ENCODE results near the gene CDKN2B-AS1. TPM values are rescaled to one million over a fixed set of nuclear protein-coding genes. Genes with fewer than 3 reads are reported as not detected.

CDKN2B-AS1 gene
- total RNA-seq, 1 experiment from 2014 or later: not detected

- no peaks in the 10 kb centered on the region for H3K36me3 Mint-ChIP-seq (ENCODE audit: insufficient read depth, unreplicated experiment)
Observed at GRCh38 chr9:22154064-22154463, 159.5 kb downstream of the CDKN2B-AS1 start.

GRCh38 chr9:22156586-22156985 lies 162.0 kb downstream of the CDKN2B-AS1 start:
- TF ChIP-seq CTCF (IDR thresholded peaks at IDR 0.05; ENCODE audit: unreplicated experiment): no peak
- BruUV-seq (replicated peaks): no TSS peak
- ChIA-PET POLR2A (interaction anchor here (1.3 to 2.8 kb wide), 3 partner anchors 324 to 472 kb away, joined by 5 to 23 read pairs (median 18); no protein-coding TSS in a partner anchor), CTCF (no interaction called here)
- H3K4me1 Mint-ChIP-seq (ENCODE audit: insufficient read depth, unreplicated experiment): peaks cover 16% of the 10 kb centered on the region
- no peaks in the 10 kb centered on the region for H3K9me3 Mint-ChIP-seq (ENCODE audit: unreplicated experiment)
- no peaks in the 10 kb centered on the region for H3K36me3 Mint-ChIP-seq (ENCODE audit: insufficient read depth, unreplicated experiment)
- intact Hi-C loops (cut with micrococcal nuclease): no loop called here
- no peak overlapping the region for H3K27ac Mint-ChIP-seq (ENCODE audit: low read depth, unreplicated experiment)
- H3K27me3 Mint-ChIP-seq (ENCODE audit: insufficient read depth, unreplicated experiment): no peaks in the 10 kb centered on the region
- no peak overlapping the region for H3K4me3 Mint-ChIP-seq (ENCODE audit: unreplicated experiment)
- no peak for DNase-seq (ENCODE audit: unreplicated experiment)

More at GRCh38 chr9:22154064-22154463, 159.5 kb downstream of the CDKN2B-AS1 start:
- ChIA-PET POLR2A (no interaction called here), CTCF (no interaction called here)
- H3K9me3 Mint-ChIP-seq (ENCODE audit: unreplicated experiment): no peaks in the 10 kb centered on the region
- H3K4me3 Mint-ChIP-seq (ENCODE audit: unreplicated experiment): no peak overlapping the region
- no peak for DNase-seq (ENCODE audit: unreplicated experiment)
- TF ChIP-seq CTCF (IDR thresholded peaks at IDR 0.05; ENCODE audit: unreplicated experiment): no peak
- BruUV-seq (replicated peaks): no TSS peak
- no peaks in the 10 kb centered on the region for H3K27me3 Mint-ChIP-seq (ENCODE audit: insufficient read depth, unreplicated experiment)
- intact Hi-C loops (cut with micrococcal nuclease): no loop called here
- H3K4me1 Mint-ChIP-seq (ENCODE audit: insufficient read depth, unreplicated experiment): peaks cover 16% of the 10 kb centered on the region
- H3K27ac Mint-ChIP-seq (ENCODE audit: low read depth, unreplicated experiment): no peak overlapping the region

GRCh38 chr9:22157276-22157675 lies 162.7 kb downstream of the CDKN2B-AS1 start:
- no peak for DNase-seq (ENCODE audit: unreplicated experiment)
- TF ChIP-seq CTCF (IDR thresholded peaks at IDR 0.05; ENCODE audit: unreplicated experiment): no peak
- Mint-ChIP-seq H3K27me3 (ENCODE audit: insufficient read depth, unreplicated experiment) (no peaks in the 10 kb centered on the region), H3K4me3 (ENCODE audit: unreplicated experiment) (no peak overlapping the region), H3K9me3 (ENCODE audit: unreplicated experiment) (no peaks in the 10 kb centered on the region), H3K4me1 (ENCODE audit: insufficient read depth, unreplicated experiment) (peaks cover 16% of the 10 kb centered on the region), H3K36me3 (ENCODE audit: insufficient read depth, unreplicated experiment) (no peaks in the 10 kb centered on the region), H3K27ac (ENCODE audit: low read depth, unreplicated experiment) (no peak overlapping the region)
- ChIA-PET POLR2A (interaction anchor here (0.7 to 2.8 kb wide), 6 partner anchors 12 to 583 kb away, joined by 3 to 23 read pairs (median 7); no protein-coding TSS in a partner anchor), CTCF (no interaction called here)
- no TSS peak for BruUV-seq (replicated peaks)
- intact Hi-C loops (cut with micrococcal nuclease): no loop called here

GRCh38 chr9:22157828-22158227 lies 163.2 kb downstream of the CDKN2B-AS1 start:
- no peak for DNase-seq (ENCODE audit: unreplicated experiment)
- Mint-ChIP-seq H3K4me3 (ENCODE audit: unreplicated experiment) (no peak overlapping the region), H3K4me1 (ENCODE audit: insufficient read depth, unreplicated experiment) (peaks cover 16% of the 10 kb centered on the region), H3K36me3 (ENCODE audit: insufficient read depth, unreplicated experiment) (no peaks in the 10 kb centered on the region), H3K9me3 (ENCODE audit: unreplicated experiment) (no peaks in the 10 kb centered on the region), H3K27ac (ENCODE audit: low read depth, unreplicated experiment) (peak overlapping the region; percentile 66), H3K27me3 (ENCODE audit: insufficient read depth, unreplicated experiment) (no peaks in the 10 kb centered on the region)
- no peak for TF ChIP-seq CTCF (IDR thresholded peaks at IDR 0.05; ENCODE audit: unreplicated experiment)
- CTCF ChIA-PET: no interaction called here
- BruUV-seq (replicated peaks): no TSS peak
- intact Hi-C loops (cut with micrococcal nuclease): no loop called here
- POLR2A ChIA-PET: interaction anchor here (0.7 to 2.8 kb wide), 8 partner anchors 12 to 625 kb away, joined by 3 to 23 read pairs (median 5); no protein-coding TSS in a partner anchor
